Upper lobe of left lung (tissue), 6 donors: ENCODE measurements around the gene ELAVL1. TPM values are rescaled to one million over a fixed set of nuclear protein-coding genes. Genes with fewer than 3 reads are reported as not detected.

Experiments
- ATAC-seq, 2 donors: fragments of 200-7000 bp; cut with Tn5 transposase; one replicate each; pipeline ENCODE4 v1.9.1; 2022; ENCODE audit warnings: mild to moderate bottlenecking in 2 of 2, moderate library complexity in 2 of 2; ENCODE audit not compliant: low FRiP score in 2 of 2
- DNase-seq, 2 donors: peaks; one replicate each; pipeline ENCODE4 v3.0.0-alpha.2; 2019 to 2020
- H3K27ac ChIP-seq, 4 donors: fragments of 200-600 bp; sonication (generic); one replicate each; pipeline ENCODE4 v1.5.1; 2016 to 2019
- H3K27me3 ChIP-seq, 4 donors: fragments of 200-600 bp; sonication (generic); one replicate each; pipeline ENCODE4 v1.5.1; 2017 to 2019
- H3K36me3 ChIP-seq, 4 donors: fragments of 200-600 bp; sonication (generic); one replicate each; pipeline ENCODE4 v1.5.1; 2016 to 2019
- H3K4me1 ChIP-seq, 4 donors: fragments of 200-600 bp; sonication (generic); one replicate each; pipeline ENCODE4 v1.5.1; 2018 to 2019
- H3K4me3 ChIP-seq, 4 donors: fragments of 200-600 bp; sonication (generic); one replicate each; pipeline ENCODE4 v1.5.1; 2017 to 2019; ENCODE audit warnings: mild to moderate bottlenecking in 2 of 4, moderate library complexity in 1 of 4
- H3K9me3 ChIP-seq, 4 donors: fragments of 200-600 bp; sonication (generic); one replicate each; pipeline ENCODE4 v1.5.1; 2018 to 2019
- EP300 ChIP-seq, 4 donors: sonication (generic); formaldehyde crosslinking; IDR thresholded peaks; one replicate each; pipeline ENCODE4 v1.5.1; 2017; ENCODE audit warnings: antibody characterized with exemption in 4 of 4, control low read depth in 2 of 4
- POLR2A ChIP-seq, 4 donors: fragments of 450-650 bp; IDR thresholded peaks; one replicate each; pipeline ENCODE4 v1.5.1; 2016 to 2017; ENCODE audit warnings: antibody characterized with exemption in 4 of 4, mild to moderate bottlenecking in 2 of 4
- POLR2AphosphoS5 ChIP-seq, 2 donors: sonication (generic); formaldehyde crosslinking; IDR thresholded peaks; one replicate each; pipeline ENCODE4 v1.5.1; 2017; ENCODE audit warnings: antibody characterized with exemption in 2 of 2
- WGBS, 2 donors: methylation state at CpG; one replicate each; pipeline ENCODE4 v1.1.5; 2017 to 2018; 5-methylcytosine and 5-hydroxymethylcytosine counted together
- total RNA-seq, 6 donors: library from RNA; depleted of rRNA in 4 of 6; stranded (reverse); fragments of >200 nt in 4 of 6; gene quantifications; one replicate each; pipeline versions ENCODE4 v1.1.0 to v1.2.1, GENCODE V29; 2016 to 2021
- TF ChIP-seq, protein P1 (sequence below), 6 experiments: fragments of 450-650 bp in 4 of 6; fragments of 200-600 bp in 2 of 6; sonication (generic) in 2 of 6; IDR thresholded peaks; one replicate each; pipeline ENCODE4 v1.5.1; 2016 to 2019; ENCODE audit warnings: antibody characterized with exemption in 6 of 6
- donor health status: DM: no; HTN: no; CAD: no; lungs with moderate emphysema.
- donor health status: DM: no; HTN: yes; CAD: no; lungs with severe emphysema.

ELAVL1 gene
- total RNA-seq, 6 donors from 2014 or later, result 21.0 to 71.1 (median 36.1) TPM

DNA sequence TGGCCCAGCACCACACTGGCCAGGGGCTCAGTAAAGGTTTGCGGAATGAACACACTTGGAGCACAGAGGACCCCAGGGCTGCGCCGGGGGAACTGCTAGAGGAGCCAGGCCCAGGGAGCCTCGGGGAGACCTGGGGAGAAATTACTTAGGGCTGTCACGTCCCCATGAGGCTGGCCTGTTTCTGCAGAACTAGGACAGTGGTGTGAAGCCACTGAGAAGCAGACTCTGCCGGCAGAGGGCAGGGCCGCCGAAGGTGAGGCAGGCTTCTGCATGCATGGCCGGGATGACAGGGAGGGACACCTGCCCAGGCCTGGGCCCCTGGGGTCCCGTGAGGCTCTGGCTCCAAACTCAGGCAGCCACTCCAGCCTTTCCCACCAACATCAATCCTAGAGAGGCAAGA, 26.4 kb downstream of the ELAVL1 start:
- Histone ChIP-seq H3K4me3 (no peak overlapping the region), H3K9me3 (no peaks in the 10 kb centered on the region), H3K4me1 (no peaks in the 10 kb centered on the region), H3K27ac (no peak overlapping the region), H3K36me3 (peaks cover 17 to 93% (median 64%) of the 10 kb centered on the region in 4 donors), H3K27me3 (no peaks in the 10 kb centered on the region)
- DNase-seq (no peak), ATAC-seq (no peak)
- no peak for TF ChIP-seq EP300 (IDR thresholded peaks at IDR 0.05)
- no peak for TF ChIP-seq POLR2A (IDR thresholded peaks at IDR 0.05)
- TF ChIP-seq POLR2AphosphoS5 (IDR thresholded peaks at IDR 0.05), result no peak
- TF ChIP-seq, protein P1, sequence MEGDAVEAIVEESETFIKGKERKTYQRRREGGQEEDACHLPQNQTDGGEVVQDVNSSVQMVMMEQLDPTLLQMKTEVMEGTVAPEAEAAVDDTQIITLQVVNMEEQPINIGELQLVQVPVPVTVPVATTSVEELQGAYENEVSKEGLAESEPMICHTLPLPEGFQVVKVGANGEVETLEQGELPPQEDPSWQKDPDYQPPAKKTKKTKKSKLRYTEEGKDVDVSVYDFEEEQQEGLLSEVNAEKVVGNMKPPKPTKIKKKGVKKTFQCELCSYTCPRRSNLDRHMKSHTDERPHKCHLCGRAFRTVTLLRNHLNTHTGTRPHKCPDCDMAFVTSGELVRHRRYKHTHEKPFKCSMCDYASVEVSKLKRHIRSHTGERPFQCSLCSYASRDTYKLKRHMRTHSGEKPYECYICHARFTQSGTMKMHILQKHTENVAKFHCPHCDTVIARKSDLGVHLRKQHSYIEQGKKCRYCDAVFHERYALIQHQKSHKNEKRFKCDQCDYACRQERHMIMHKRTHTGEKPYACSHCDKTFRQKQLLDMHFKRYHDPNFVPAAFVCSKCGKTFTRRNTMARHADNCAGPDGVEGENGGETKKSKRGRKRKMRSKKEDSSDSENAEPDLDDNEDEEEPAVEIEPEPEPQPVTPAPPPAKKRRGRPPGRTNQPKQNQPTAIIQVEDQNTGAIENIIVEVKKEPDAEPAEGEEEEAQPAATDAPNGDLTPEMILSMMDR (IDR thresholded peaks at IDR 0.05), result no peak
- WGBS, 2 donors, result 93 to 95% methylated on average over 6 to 10 of the region's 10 CpGs

- no peak for TF ChIP-seq POLR2A (IDR thresholded peaks at IDR 0.05)
- TF ChIP-seq EP300 (IDR thresholded peaks at IDR 0.05), result no peak
- no peak for TF ChIP-seq POLR2AphosphoS5 (IDR thresholded peaks at IDR 0.05)
- TF ChIP-seq, protein P1 (IDR thresholded peaks at IDR 0.05), result no peak
- DNase-seq (no peak), ATAC-seq (no peak)
- no peak overlapping the region for H3K4me3 ChIP-seq
- no peak overlapping the region for H3K27ac ChIP-seq
- WGBS, 2 donors, result 90 to 93% methylated on average over 9 to 12 of the region's 12 CpGs
- no peaks in the 10 kb centered on the region for H3K9me3 ChIP-seq
- no peaks in the 10 kb centered on the region for H3K27me3 ChIP-seq
- H3K36me3 ChIP-seq, result peaks cover 22 to 93% (median 67%) of the 10 kb centered on the region in 4 donors
- no peaks in the 10 kb centered on the region for H3K4me1 ChIP-seq
These were observed 27.1 kb downstream of the ELAVL1 start for GRCh38 chr19:7978179-7978825.

DNA sequence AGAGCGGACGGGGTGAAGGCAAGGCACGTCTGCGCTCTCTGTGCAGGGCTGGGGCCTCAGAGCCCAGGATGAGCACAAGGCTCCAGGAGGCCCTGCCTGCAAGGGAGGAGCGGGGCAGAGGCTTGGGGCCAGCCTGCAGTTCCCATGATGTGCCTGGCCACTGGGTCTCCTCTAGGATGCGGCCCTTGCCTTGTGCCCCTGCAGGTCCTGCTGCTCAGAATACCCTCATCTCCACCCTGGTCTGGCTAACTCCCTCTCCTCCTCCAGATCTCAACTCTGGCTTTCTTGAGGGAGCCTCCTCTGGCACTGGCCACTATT, 27.8 kb downstream of the ELAVL1 start:
- DNase-seq (no peak), ATAC-seq (no peak)
- Histone ChIP-seq H3K27ac (no peak overlapping the region), H3K9me3 (no peaks in the 10 kb centered on the region), H3K4me3 (no peak overlapping the region), H3K36me3 (peaks cover 22 to 92% (median 67%) of the 10 kb centered on the region in 4 donors), H3K27me3 (no peaks in the 10 kb centered on the region), H3K4me1 (no peaks in the 10 kb centered on the region)
- no peak for TF ChIP-seq POLR2A (IDR thresholded peaks at IDR 0.05)
- TF ChIP-seq, protein P1 (IDR thresholded peaks at IDR 0.05), result no peak
- no peak for TF ChIP-seq POLR2AphosphoS5 (IDR thresholded peaks at IDR 0.05)
- TF ChIP-seq EP300 (IDR thresholded peaks at IDR 0.05), result no peak
- 94 to 96% methylated on average over 6 of the region's 6 CpGs for WGBS, 2 donors

GRCh38 chr19:7977021-7977722, 28.3 kb downstream of the ELAVL1 start:
- H3K4me3 ChIP-seq, result no peak overlapping the region
- H3K27ac ChIP-seq, result no peak overlapping the region
- H3K36me3 ChIP-seq, result peaks cover 22 to 92% (median 68%) of the 10 kb centered on the region in 4 donors
- no peak for DNase-seq
- no peak for ATAC-seq
- no peaks in the 10 kb centered on the region for H3K27me3 ChIP-seq
- no peak for TF ChIP-seq EP300 (IDR thresholded peaks at IDR 0.05)
- no peaks in the 10 kb centered on the region for H3K9me3 ChIP-seq
- 95 to 98% methylated on average over 10 to 15 of the region's 15 CpGs for WGBS, 2 donors
- H3K4me1 ChIP-seq, result no peaks in the 10 kb centered on the region

DNA sequence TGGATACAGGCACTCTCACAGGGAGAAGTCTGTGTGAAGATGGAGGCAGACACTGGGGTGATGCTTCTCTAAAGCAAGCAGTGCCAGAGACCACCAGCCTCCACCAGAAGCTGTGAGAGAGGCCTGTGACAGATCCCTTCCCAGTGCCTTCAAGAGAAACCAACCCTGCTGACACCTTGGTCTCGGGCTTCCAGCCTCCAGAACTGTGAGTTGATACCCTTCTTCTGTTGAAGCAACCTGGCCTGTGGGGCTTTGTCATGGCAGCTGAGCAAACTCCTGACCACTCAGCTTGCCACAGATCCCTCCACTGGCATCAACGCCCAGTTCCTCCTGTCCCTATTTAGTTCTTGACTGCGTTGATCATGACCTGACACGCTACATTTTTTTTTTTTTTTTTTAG, 29.0 kb downstream of the ELAVL1 start:
- Histone ChIP-seq H3K4me1 (no peaks in the 10 kb centered on the region), H3K9me3 (no peaks in the 10 kb centered on the region), H3K27me3 (no peaks in the 10 kb centered on the region), H3K27ac (no peak overlapping the region), H3K4me3 (no peak overlapping the region), H3K36me3 (peaks cover 22 to 92% (median 69%) of the 10 kb centered on the region in 4 donors)
- DNase-seq (no peak), ATAC-seq (no peak)
- 88 to 97% methylated on average over 4 of the region's 4 CpGs for whole genome bisulfite sequencing, 2 donors
- no peak for TF ChIP-seq POLR2A (IDR thresholded peaks at IDR 0.05)
- no peak for TF ChIP-seq POLR2AphosphoS5 (IDR thresholded peaks at IDR 0.05)
- TF ChIP-seq, protein P1 (IDR thresholded peaks at IDR 0.05), result no peak
- no peak for TF ChIP-seq EP300 (IDR thresholded peaks at IDR 0.05)
